ENCODE measurements around the gene SLC6A17.
A peak's percentile ranks its signal among the peaks of the same experiment; 100 is the strongest.

SLC6A17 gene

DNA sequence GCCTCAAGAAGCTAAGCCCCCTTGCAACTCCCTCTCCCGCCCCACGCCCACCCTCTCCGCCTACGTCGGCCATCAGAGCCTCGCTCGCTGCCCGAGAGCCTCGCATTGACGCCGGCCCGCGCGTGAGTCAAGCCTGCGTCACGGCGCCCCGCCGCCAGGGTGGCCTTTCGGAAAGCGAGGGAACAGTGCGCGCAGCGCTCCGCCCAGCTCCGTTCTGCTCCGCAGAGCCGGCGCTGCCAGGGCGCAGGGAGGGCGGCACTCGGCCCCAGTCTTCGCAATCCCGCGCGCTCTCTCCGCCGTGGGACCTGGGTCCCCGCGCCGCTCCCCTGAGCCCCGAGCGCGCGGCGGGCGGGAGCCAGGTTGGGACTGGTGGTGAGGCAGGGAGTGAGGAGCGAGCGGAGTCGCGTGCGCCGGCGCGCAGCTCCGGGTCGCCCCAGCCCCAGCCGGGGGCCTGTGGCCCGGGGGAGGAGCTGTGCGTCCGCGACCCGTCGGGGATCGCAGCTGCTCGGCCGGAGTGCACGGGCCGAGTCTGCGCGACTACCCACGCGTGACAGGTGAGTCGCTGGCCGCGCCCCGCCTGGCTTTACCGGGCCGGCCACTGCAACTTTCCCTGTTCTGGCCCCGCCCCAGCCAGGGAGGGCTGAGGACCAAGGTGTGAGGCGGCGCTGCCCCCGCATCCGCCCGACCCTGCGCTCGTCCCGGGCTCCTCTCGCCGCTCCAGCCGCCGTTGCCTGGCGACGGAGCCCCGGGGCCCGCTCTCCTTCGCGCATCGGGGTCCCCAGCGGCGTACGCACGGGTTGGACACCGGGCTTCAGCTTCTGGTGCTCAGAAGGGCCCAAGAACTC lies at the start of gene SLC6A17:
Gene SLC6A17, plus strand, starts transcription at position 165 of the 845 bp plus-strand sequence. CDS start 16,436 bp downstream, outside the sequence.
- H3K9me3 Mint-ChIP-seq = no peaks in the 10 kb centered on the region
- ATAC-seq = peak; percentile 91
- H3K36me3 Mint-ChIP-seq (ENCODE audit: low read depth) = no peaks in the 10 kb centered on the region
- peaks cover 4% of the 10 kb centered on the region for H3K4me1 Mint-ChIP-seq
- H3K27me3 Mint-ChIP-seq = peaks cover 42% of the 10 kb centered on the region
- peak within 1 kb of the TSS; percentile 28 for H3K4me3 Mint-ChIP-seq
- DNase-seq = peak; percentile 72
- no peak within 1 kb of the TSS for H3K27ac Mint-ChIP-seq

DNA sequence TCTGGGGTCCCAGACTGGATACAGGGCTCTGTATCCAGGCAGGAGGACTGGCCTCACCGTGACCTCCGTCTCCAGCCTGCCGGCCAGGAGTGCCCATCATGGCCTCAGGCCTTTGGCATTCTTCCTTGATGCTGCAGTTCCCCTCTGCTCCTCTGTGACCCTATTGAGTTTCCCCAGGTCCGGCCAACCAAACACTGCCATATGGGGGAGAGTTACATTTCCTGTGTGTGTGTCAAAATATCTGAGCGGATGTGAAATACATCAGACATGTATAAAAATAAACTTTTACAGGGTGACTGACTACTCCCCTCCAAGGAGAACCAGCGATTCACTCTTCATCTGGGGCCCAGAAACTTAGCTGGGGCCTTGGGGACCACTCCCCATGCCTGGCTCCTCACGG lies 48.2 kb upstream of the SLC6A17 start:
- Mint-ChIP-seq H3K4me3 (no peak overlapping the region), H3K27ac (no peak overlapping the region), H3K27me3 (no peaks in the 10 kb centered on the region), H3K36me3 (ENCODE audit: low read depth) (no peaks in the 10 kb centered on the region), H3K9me3 (no peaks in the 10 kb centered on the region), H3K4me1 (no peaks in the 10 kb centered on the region)
- no peak for DNase-seq
- ATAC-seq = no peak

DNA sequence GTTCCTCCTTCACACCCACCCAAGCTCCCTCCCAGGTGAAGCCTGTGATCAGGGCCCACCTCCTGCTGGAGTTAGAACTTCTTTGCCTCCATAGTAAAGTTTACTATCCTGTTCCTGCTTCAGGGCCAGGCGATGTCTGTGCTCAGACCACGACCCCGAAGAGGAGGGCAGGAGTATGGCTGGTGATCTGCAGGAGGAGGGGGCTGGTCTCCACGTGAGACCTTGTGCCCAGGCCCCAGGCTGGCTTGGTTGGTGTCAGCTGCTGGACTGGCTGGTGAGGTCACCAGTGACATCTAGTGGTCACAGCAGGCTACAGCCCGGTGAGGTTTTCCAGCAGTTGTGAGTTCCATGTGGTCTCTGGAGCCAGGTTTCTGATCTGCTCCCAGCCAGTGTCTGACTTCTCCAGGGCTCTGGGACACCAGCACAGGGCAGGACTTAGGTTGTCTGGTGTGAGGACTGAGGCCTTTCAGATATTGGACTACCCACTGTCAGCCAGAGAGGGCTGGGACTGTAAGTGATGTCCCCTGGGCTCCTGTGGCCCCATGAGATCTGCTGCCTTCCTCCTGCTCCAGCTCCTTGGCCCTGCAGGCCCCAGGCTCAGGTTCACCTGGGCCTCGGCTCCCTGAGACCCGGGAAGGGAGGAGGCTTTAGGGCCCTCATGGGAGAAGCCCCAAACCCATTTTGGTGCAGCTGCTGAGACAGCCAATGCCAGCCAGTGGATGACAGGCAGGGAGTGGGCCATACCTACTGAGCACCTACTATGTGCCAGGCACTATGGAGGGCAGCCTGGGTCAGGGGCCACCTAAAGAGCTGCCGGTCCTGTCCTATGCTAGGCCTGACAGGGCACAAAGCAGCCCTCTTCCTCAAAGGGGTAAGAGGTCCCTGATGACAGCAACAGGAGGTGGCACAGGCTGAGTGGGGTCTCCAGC lies 44.0 kb upstream of the SLC6A17 start:
- Mint-ChIP-seq H3K4me3 (no peak overlapping the region), H3K36me3 (ENCODE audit: low read depth) (no peaks in the 10 kb centered on the region), H3K27me3 (peaks cover 2% of the 10 kb centered on the region), H3K4me1 (no peaks in the 10 kb centered on the region), H3K27ac (no peak overlapping the region), H3K9me3 (no peaks in the 10 kb centered on the region)
- ATAC-seq = peak; percentile 55
- DNase-seq = peak; percentile 64

DNA sequence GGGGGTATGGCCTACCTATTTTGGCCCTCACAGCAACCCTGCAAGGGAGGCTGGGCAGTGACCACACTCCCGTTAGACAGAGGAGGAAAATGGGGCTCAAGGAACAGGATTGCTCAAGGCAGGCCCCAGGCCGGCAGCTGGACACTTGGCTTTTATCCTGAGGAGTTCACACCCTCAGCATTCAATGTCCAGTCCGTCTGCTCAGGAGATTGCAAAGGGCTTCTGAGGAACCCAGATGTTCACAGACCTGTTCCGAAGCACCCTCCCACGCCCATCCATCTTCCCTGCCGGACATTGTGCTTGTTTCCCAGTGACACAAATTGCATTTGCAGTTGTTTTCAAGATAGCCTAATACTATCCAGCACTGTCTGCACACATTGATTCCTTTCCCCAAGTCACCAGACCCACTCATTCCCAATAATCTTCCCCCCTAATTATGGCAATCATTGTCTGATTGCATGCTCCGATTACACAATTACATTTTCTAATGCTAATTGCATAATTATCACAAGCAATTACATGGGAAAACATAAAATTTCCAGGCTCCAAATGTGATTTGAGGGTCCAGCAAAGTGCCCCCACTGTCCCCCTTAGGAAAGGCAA lies 42.3 kb upstream of the SLC6A17 start:
- H3K27ac Mint-ChIP-seq = no peak overlapping the region

DNA sequence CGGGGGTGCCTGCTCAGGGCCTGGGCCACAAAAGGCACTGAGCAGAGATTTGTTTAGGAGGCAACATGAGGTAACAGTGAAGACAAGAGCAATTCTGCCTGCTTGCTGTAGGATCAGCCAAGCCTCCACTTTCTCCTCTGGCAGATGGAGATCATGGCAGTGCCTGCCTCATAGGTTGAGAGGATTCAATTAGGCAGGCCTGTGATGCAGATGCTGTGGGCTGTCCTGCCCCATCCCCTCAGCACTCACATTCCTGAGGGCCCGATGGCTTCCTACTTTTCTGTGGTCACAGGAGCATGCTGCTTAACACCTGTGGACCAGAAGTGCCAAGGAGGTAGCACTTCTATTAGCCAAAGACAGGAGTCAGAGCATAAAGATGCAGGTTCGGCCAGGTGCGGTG lies 39.2 kb upstream of the SLC6A17 start:
- peaks cover 4% of the 10 kb centered on the region for H3K27me3 Mint-ChIP-seq
- H3K4me3 Mint-ChIP-seq = no peak overlapping the region
- no peaks in the 10 kb centered on the region for H3K36me3 Mint-ChIP-seq (ENCODE audit: low read depth)
- no peak for DNase-seq
- H3K27ac Mint-ChIP-seq = no peak overlapping the region
- no peaks in the 10 kb centered on the region for H3K9me3 Mint-ChIP-seq
- H3K4me1 Mint-ChIP-seq = no peaks in the 10 kb centered on the region
- ATAC-seq = no peak

More for the DNA sequence above, 42.3 kb upstream of the SLC6A17 start:
- no peaks in the 10 kb centered on the region for H3K36me3 Mint-ChIP-seq (ENCODE audit: low read depth)
- DNase-seq (no peak), ATAC-seq (no peak)
- no peaks in the 10 kb centered on the region for H3K4me1 Mint-ChIP-seq
- no peaks in the 10 kb centered on the region for H3K9me3 Mint-ChIP-seq
- H3K4me3 Mint-ChIP-seq = no peak overlapping the region
- H3K27me3 Mint-ChIP-seq = peaks cover 2% of the 10 kb centered on the region

DNA sequence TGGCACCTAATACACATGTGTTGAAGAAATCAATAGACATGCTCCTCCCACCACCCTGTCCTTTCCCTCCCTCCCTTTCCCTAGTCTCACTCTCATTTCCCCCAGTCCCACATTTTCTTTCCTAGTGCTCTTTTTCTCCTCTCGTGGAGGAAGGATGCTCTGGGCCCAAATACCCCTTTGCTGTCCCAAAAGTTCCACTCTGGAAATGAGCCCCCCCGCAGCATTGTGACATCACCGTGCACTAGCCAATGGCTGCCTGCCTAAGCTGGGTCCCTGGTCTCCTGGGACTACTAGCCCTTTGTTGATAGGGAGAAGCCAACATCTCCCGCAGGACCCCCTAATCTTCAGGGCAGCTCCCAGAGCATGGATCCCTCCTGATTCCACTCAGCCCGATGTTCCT lies 38.2 kb upstream of the SLC6A17 start, which contains the start of gene UBL4B:
Gene UBL4B, plus strand, starts transcription at position 301 of the 400 bp plus-strand sequence. Its CDS starts 92 bp downstream, at position 393.
- no peaks in the 10 kb centered on the region for H3K36me3 Mint-ChIP-seq (ENCODE audit: low read depth)
- H3K4me1 Mint-ChIP-seq = peaks cover 2% of the 10 kb centered on the region
- no peak within 1 kb of the TSS for H3K4me3 Mint-ChIP-seq
- peaks cover 13% of the 10 kb centered on the region for H3K27me3 Mint-ChIP-seq
- no peak within 1 kb of the TSS for H3K27ac Mint-ChIP-seq
- H3K9me3 Mint-ChIP-seq = no peaks in the 10 kb centered on the region
- no peak for ATAC-seq
- DNase-seq = no peak

DNA sequence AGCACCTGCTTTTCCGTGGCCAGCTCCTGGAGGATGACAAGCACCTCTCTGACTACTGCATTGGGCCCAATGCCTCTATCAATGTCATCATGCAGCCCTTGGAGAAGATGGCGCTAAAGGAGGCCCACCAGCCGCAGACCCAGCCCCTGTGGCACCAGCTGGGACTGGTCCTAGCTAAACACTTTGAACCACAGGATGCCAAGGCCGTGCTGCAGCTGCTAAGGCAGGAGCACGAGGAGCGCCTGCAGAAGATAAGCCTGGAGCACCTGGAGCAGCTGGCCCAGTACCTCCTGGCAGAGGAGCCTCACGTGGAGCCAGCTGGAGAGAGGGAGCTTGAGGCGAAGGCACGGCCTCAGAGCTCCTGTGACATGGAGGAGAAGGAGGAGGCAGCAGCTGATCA lies 37.6 kb upstream of the SLC6A17 start:
- H3K27ac Mint-ChIP-seq = no peak overlapping the region
- no peak for DNase-seq
- H3K4me3 Mint-ChIP-seq = no peak overlapping the region
- H3K27me3 Mint-ChIP-seq = peaks cover 11% of the 10 kb centered on the region
- H3K36me3 Mint-ChIP-seq (ENCODE audit: low read depth) = no peaks in the 10 kb centered on the region
- peaks cover 2% of the 10 kb centered on the region for H3K4me1 Mint-ChIP-seq
- H3K9me3 Mint-ChIP-seq = no peaks in the 10 kb centered on the region
- ATAC-seq = no peak

DNA sequence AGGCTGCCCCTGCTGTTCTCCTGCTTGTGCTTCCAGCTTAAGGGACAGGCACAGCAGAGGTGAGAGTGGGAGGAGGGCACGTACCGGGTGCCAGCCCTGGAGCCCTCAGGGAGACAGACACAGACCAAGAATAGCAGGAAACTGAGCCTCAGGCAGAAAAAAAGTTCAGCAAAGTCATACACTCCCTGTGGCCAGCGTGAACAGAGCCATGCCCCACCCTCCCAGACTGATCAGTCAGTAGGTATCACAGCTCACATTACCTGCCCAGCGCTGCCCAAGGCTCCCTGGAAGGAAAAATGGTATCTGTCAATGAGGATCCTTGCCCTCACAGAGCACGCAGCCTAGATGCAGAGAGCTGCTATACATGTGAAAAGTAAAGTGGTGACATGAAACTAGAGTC lies 36.7 kb upstream of the SLC6A17 start:
- ATAC-seq (no peak), DNase-seq (no peak)
- H3K4me1 Mint-ChIP-seq = peaks cover 3% of the 10 kb centered on the region
- H3K9me3 Mint-ChIP-seq = no peaks in the 10 kb centered on the region
- H3K36me3 Mint-ChIP-seq (ENCODE audit: low read depth) = no peaks in the 10 kb centered on the region
- H3K27ac Mint-ChIP-seq = no peak overlapping the region
- no peak overlapping the region for H3K4me3 Mint-ChIP-seq
- peaks cover 12% of the 10 kb centered on the region for H3K27me3 Mint-ChIP-seq

DNA sequence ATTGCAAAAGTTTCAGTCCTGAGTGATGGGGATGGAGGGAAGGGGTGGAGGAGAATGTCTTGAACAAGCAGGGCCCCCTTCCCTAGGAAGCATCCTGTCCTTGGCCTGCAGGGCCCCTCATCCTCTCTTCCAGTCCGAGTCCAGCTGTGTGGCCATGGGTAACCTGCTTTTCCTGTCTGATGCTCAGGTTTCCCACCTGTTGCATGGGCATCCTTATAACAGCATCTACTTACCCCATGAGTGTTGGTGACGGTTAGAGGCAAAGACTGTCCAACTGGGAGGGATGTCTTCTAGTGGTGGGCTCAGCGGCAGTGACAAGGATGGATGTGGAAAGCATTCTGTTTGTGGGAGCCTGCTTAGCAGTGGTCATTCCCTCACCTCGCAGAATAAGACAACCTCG lies 36.1 kb upstream of the SLC6A17 start:
- Mint-ChIP-seq H3K27me3 (peaks cover 14% of the 10 kb centered on the region), H3K36me3 (ENCODE audit: low read depth) (no peaks in the 10 kb centered on the region), H3K9me3 (no peaks in the 10 kb centered on the region), H3K4me3 (no peak overlapping the region), H3K4me1 (peaks cover 6% of the 10 kb centered on the region), H3K27ac (no peak overlapping the region)
- ATAC-seq = no peak
- DNase-seq = no peak

DNA sequence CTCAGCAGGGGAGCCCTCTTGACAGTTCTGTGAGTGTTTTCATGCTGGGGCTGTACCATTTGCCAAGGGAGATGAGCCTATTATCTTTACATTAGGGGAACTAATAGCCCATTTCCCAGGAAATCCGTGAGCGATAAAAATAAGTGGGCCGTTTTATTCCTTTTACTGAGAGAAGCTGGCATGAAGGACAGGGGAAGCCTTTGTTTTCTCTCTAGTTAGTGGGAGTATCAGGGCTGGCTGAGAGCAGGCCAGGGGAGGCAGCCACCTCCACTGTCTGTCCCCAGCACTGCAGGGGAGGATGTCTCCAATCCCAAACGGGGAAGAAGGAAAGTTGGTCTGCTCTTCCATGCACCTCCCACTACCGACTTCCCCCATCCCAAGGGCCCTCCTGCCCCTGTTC lies 35.5 kb upstream of the SLC6A17 start:
- Mint-ChIP-seq H3K4me3 (no peak overlapping the region), H3K4me1 (peaks cover 7% of the 10 kb centered on the region), H3K36me3 (ENCODE audit: low read depth) (no peaks in the 10 kb centered on the region), H3K9me3 (no peaks in the 10 kb centered on the region), H3K27ac (no peak overlapping the region), H3K27me3 (peaks cover 14% of the 10 kb centered on the region)
- ATAC-seq (no peak), DNase-seq (no peak)

DNA sequence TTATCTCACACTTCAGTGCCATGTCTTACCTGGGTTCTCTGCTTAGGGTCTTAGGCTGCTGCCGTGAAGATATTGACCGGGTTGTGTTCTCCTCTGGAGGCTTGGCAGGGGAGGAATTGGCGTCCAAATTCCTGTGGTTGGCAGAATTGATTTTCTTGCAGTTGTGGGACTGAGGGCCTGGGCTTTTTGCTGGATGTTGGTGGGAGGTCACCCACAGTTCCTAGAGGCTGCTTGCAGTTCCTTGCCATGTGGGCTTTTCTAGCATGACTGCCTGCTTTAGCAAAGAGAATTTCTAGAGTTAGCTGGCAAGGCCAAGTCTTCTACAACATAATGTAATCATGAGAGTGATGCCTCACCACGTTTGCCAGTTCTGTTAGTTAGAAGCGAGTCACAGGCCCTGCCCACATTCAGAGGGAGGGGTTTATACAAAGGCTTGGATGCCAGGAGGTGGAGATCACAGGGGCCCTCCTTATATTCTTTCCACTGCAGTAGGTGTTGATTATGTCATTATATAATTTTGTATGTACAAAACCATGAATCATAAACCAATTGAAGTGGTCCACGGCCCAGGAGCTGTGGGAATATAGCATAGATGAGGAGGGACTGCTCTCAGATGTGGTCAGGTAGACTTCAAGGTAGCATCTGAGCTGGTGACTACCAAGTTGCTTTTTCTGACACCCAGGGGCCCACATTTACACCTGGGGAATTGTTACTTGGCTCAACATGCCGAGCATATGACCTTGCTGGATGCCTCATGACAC lies 31.5 kb upstream of the SLC6A17 start:
- peak; percentile 27 for DNase-seq
- Mint-ChIP-seq H3K4me1 (peaks cover 7% of the 10 kb centered on the region), H3K9me3 (peaks cover 9% of the 10 kb centered on the region), H3K27me3 (peaks cover 19% of the 10 kb centered on the region), H3K36me3 (ENCODE audit: low read depth) (no peaks in the 10 kb centered on the region), H3K27ac (no peak overlapping the region), H3K4me3 (no peak overlapping the region)
- ATAC-seq = peak; percentile 82

DNA sequence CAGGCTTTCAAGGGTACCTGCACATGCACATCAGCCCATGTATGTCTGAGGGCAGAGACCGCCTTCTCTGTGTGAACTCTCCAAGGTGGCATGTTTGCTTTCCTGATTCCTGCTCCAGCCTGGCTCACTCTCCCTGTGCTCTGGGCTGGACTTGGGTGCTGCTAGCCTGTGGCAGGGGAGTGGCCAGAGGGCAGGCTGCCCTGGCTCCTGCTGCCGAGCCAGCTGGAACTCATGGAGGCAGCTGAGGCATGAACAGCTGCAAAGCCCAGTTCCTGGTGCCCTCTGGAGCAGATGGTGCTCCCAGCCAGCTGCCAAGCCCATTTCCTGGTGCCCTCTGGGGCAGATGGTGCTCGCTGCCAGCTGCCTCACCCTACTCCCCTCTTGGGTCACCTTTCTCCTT lies 30.5 kb upstream of the SLC6A17 start:
- ATAC-seq = no peak
- Mint-ChIP-seq H3K36me3 (ENCODE audit: low read depth) (no peaks in the 10 kb centered on the region), H3K27ac (no peak overlapping the region), H3K4me1 (peaks cover 7% of the 10 kb centered on the region), H3K4me3 (no peak overlapping the region), H3K27me3 (peaks cover 21% of the 10 kb centered on the region), H3K9me3 (peaks cover 13% of the 10 kb centered on the region)
- DNase-seq = no peak

DNA sequence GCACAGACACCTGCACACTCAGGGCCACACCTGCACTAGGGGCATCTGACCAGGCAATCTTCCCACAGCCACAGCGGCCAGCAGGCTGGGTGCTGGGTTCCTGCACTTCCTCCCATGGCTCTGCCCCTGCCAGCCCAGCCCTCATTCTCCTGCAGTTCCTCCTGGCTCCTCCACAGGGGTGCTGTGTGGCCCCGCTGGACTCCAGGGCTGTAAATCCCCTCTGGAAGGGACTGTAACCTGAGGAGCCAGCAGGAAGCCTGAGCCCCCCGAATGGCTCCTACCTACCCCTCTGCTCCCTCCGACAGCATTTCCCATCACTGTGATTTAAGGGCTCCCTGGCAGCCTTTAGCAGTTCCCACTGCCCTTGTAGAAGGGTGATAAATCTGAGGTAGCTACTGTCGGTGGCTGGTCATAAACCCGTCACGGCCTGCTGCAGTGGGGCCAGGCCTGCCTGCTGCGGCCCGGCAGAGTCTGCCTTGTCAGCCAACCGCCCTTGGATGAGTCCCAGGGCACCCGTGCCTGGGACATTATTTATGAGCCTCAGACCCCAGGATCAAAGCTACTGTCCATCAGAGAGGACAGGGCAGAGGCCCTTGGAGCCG lies 29.2 kb upstream of the SLC6A17 start:
- no peak overlapping the region for H3K4me3 Mint-ChIP-seq
- peaks cover 21% of the 10 kb centered on the region for H3K27me3 Mint-ChIP-seq
- DNase-seq (no peak), ATAC-seq (no peak)
- peaks cover 13% of the 10 kb centered on the region for H3K9me3 Mint-ChIP-seq
- H3K27ac Mint-ChIP-seq = no peak overlapping the region
- peaks cover 7% of the 10 kb centered on the region for H3K4me1 Mint-ChIP-seq
- H3K36me3 Mint-ChIP-seq (ENCODE audit: low read depth) = no peaks in the 10 kb centered on the region
